Measurements from ENCODE around the gene EDN1.

Gene EDN1

GRCh38 chr6:12270551-12271230, 19.5 kb upstream of the EDN1 start:
- DNase-seq = no peak

DNA sequence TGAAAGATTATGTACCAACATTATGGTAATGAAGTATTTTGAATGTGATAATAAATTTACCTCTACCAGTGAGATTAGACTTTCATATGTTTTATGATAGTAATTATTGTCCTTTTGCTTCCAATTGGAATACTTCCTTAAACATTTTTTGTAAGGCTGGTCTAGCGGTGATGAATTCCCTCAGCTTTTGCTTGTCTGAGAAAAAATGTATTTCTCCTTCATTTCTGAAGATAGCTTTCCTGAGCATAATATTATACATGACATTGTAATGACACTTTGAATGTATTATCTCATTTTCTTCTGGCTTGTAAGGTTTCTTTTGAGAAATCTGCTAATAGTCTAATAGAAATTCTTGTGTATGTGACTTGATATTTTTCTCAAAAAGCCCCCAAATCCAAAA, 18.6 kb upstream of the EDN1 start:
- no peak for DNase-seq

DNA sequence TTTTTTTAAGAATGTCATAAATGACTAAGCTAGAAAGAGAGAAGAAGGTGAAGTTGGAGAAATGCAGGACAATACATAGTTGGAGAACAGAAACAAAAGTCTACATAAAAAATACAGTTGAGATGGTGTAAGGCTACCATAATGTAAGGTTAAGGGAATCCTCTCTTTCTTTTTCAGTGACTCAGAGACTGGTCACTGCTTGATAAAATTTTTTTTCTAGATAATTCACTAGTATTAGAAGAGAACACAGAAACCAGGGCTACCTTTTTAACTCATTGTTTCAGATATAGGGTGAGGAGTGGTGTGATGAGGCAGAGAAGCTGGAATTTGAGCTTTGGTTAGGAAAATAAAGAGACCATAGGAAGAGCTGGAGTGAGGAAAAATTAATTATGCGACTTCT, 18.2 kb upstream of the EDN1 start:
- no peak for DNase-seq

DNA sequence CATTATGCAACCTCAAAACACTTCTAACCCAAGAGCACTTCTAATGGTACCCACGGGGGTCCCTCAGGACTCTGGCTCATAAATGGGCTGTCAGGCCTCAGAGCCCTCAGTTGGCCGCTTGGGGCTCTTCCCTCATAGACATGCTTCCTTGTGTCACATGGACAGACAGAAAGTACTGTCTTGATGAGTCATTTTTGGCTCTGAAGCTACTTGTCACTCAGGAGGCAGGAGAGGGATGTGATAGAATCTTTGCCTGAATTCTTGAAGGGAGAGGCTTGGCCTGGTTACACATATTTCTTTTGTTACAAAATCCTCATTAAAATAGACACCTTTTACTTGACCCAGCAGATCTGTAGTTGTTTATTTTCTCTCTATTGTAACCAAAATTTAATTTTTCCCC, 15.1 kb upstream of the EDN1 start:
- no peak for DNase-seq

- DNase-seq = no peak
Observed at GRCh38 chr6:12276930-12277315, 13.2 kb upstream of the EDN1 start.

- no peak for DNase-seq
Observed at GRCh38 chr6:12277386-12277785, 12.8 kb upstream of the EDN1 start.

DNA sequence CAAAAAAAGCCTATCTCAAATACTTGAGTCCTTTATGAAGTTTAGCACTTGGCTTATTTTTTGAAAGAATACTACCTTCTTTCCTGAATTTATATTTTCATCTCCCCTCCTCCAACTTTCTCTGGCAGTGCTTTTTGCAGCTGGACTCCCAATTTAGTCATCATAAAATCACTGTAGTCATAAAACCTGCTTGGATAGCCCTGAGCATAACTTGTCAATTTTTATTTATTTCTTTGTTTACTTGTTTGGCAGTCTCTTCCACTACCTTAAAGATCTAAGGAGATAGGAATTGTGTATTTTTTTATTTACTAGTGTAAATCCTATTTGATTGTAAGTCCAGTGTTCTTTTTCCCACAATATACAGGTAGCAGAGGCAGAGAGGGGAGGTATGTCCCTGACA, 11.2 kb upstream of the EDN1 start:
- no peak for DNase-seq

DNA sequence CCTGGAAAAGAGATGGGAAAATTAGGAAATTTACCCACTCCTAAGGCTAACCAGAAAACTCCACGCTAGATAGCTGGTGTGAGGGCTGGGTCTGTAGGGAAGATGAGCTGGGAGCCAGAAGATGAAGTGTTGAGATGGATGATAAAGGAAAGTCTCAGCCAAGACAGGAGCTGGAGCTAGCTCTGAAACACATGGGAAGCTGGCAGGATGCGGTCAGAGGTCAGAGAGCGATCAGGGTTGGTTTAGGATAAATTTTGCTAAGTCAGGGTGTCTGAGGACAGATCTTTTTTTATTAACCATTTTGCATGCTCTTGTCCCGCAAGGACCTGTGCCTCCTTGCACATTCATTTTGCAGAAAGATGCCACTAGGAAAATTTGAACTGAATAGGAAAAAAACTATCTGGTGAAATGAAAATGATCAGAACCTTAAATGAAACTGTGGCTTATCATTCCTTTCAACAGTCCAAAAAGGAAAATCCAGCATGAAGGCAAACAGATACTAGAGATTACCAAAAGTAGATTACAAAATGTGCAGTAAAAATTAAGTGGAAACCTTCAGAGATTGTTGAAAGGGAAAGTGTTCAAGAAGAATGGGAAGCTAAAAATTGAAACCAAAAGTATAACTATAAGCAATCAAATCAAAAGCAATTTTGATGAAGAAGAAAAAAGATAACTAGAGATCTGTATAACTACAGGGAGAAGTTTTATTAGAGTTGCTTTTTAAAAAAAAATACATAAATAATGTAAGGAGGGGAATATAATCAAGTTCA, 10.7 kb upstream of the EDN1 start:
- DNase-seq = no peak

DNA sequence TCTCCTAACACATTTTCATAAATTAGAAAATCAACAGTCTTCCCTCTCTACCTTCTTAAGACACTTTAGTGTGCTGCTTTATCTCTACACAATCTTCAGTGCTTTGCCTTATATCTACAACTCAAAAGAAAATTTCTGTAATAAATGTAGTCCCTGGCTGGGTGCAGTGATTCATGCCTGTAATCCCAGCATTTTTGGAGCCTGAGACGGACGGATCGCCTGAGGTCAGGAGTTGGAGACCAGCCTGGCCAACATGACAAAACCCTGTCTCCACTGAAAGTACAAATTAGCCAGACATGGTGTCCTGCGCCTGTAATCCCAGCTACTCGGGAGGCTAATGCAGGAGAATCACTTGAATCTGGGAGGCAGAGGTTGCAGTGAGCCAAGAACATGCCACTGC, 9.7 kb upstream of the EDN1 start:
- DNase-seq = no peak

DNA sequence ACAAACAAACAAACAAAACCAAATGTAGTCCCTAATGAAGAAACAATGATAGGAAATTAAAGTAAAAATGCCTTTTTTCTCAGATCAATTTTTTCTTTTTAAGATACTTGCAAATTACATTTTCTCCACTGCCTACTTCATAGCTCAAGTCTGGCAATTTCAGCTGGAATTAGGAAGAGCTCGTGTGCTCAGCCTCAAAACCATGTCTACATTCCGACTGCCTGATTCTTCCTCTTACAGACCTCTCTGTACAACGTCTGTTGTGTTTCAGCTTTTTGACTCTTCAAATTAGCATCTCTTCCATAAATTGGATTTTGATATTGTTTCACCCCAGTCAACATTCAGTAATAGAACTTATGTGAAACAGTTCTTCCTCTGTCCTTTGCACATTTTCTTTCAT, 9.3 kb upstream of the EDN1 start:
- no peak for DNase-seq

DNA sequence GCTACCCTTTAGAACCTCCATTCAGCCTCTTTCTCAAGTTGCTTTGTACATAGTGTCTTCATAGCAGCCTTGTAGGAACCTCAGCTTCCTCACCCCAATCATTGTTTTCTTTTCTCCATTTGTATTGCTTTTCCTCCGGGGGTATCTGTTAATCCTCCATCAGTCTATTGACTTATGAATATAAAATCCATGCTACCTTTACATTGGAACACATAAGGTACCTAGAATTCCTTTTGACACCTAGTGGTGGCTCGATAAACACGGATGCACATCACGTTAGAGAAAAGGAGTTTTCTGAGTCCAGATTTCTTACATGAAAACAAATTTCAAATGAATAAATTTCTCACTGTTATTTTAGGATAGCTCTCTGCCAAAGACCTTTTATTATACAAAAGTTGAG, 6.3 kb upstream of the EDN1 start:
- no peak for DNase-seq

DNA sequence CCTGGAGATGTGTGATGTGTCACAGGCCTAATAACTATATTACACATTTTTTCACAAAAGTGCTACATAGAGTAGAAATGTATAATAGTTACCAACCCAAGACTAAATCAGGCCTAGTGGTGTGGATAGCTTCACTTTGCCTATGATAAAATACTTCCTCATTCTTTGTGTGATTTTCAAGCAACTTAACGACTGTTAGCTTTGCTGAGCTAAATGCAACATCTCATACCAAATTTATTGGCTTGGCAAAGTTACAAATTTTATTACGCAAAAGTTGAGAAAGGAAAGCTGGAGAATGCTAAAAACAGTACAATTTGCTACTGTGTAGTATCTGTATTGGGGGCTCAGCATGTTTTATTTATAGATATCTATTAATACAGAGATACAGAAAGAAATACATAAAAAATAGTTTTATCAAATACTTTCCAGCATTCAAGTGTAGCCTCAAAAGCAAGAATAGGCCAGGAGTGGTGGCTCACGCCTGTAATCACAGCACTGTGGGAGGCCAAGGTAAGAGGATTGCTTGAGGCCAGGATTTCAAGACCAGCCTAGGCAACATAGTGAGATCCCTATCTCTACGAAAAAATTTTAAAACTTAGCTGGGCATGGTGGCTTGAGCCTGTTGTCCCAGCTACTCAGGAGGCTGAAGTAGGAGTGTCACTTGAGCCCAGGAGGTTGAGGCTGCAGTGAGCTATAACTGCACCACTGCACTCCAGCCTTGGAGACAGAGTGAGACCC, 3.6 kb upstream of the EDN1 start:
- DNase-seq = no peak

- DNase-seq = no peak
Observed at GRCh38 chr6:12288211-12288618, 1.9 kb upstream of the EDN1 start.

- DNase-seq = no peak
Observed at GRCh38 chr6:12288914-12289313, 1.2 kb upstream of the EDN1 start.

- peak; percentile 50 for DNase-seq
Observed at GRCh38 chr6:12289365-12289919, 719 bp upstream of the EDN1 start.

GRCh38 chr6:12291071-12291838, 1.1 kb downstream of the EDN1 start:
- DNase-seq = peak; percentile 22

GRCh38 chr6:12291839-12292604, 1.9 kb downstream of the EDN1 start:
- DNase-seq = no peak

GRCh38 chr6:12293235-12293930, 3.2 kb downstream of the EDN1 start:
- DNase-seq = no peak

GRCh38 chr6:12293931-12294807, 4.0 kb downstream of the EDN1 start:
- no peak for DNase-seq

- DNase-seq = no peak
Observed at GRCh38 chr6:12294851-12295536, 4.8 kb downstream of the EDN1 start.

Data from NCI-H1105 treated with DMSO at 0.1 percent for 48 hours (cell line).